AG04449 (cell line): ENCODE data around the gene COBLL1.
"Not testable (repeated sequence)": the region's sequence is repeated elsewhere in the genome, so short reads cannot be mapped to it uniquely, and the experiment has no call there.

ENCODE experiments used
- CTCF ChIA-PET: fragments of 350-600 bp; formaldehyde crosslinking; extraction: SDS; loops from one replicate; lab custom pipeline; 2021; ENCODE audit warnings: antibody characterized with exemption; lab: Yijun Ruan, JAX
- POLR2A ChIA-PET: fragments of 400-600, 350-600 bp; formaldehyde crosslinking; extraction: SDS; loops from one replicate; lab custom pipeline; 2020; ENCODE audit warnings: antibody characterized with exemption, inconsistent platforms; lab: Yijun Ruan, JAX
- DNase-seq: peaks from one replicate; pipeline ENCODE4 v3.0.0-alpha.2; 2010; ENCODE audit warnings: low read depth, low spot score
- H3K4me3 ChIP-seq: 2 replicates; pipeline ENCODE4 v1.5.1; 2011; ENCODE audit warnings: low read depth, mild to moderate bottlenecking, control low read depth, low read length
- TF ChIP-seq, protein P1 (sequence below): IDR thresholded peaks from one replicate; pipeline ENCODE4 v1.5.1; 2011; ENCODE audit warnings: mild to moderate bottlenecking, moderate library complexity, low read length, control low read depth, inconsistent platforms; ENCODE audit not compliant: insufficient read depth; ENCODE audit errors: missing control alignments

Gene COBLL1

DNA sequence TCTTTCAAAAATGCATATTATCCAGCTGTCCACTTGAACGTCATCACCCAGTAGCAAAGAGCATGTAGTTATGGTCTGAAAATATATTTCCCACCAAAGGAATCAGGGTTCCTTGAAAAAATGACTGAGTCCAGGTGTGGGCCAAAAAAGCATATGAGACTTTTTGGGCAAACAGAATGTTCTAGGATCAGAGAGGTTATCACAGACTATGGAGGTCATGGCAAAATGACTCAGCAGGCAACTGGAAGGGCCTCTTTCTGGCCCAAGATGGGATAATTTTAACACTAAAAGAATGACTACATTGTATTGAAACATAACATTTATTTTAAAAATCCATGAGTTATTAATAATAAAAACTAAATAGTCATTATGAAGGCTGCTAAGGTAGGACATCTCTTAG is 77.1 kb downstream of the COBLL1 start:
- no peak for DNase-seq
- POLR2A ChIA-PET, result no interaction called here
- CTCF ChIA-PET, result interaction anchor here (0.9 kb wide), 1 partner anchor 19 kb away, joined by 4 read pairs; no protein-coding TSS in a partner anchor
- TF ChIP-seq, protein P1, sequence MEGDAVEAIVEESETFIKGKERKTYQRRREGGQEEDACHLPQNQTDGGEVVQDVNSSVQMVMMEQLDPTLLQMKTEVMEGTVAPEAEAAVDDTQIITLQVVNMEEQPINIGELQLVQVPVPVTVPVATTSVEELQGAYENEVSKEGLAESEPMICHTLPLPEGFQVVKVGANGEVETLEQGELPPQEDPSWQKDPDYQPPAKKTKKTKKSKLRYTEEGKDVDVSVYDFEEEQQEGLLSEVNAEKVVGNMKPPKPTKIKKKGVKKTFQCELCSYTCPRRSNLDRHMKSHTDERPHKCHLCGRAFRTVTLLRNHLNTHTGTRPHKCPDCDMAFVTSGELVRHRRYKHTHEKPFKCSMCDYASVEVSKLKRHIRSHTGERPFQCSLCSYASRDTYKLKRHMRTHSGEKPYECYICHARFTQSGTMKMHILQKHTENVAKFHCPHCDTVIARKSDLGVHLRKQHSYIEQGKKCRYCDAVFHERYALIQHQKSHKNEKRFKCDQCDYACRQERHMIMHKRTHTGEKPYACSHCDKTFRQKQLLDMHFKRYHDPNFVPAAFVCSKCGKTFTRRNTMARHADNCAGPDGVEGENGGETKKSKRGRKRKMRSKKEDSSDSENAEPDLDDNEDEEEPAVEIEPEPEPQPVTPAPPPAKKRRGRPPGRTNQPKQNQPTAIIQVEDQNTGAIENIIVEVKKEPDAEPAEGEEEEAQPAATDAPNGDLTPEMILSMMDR, result no peak
- H3K4me3 ChIP-seq, result no peak overlapping the region

DNA sequence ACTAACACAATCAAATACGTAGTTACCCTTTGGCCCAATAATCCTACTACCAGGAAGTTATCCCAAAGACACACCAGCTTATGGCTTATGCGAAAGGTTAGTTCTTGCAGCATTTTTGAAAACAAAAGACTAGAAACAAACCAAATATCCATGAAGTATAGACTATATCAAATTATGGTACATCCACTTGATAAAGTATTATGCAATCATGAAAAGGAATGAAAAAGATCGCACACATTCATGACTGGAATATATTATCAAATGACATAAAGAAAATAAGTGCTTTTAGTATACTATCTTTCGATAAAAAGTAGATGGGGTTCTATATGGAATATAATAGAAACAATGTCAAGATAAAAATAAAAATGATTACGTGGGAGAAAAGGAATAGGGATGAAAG is 78.2 kb downstream of the COBLL1 start:
- CTCF ChIA-PET, result interaction anchor here (0.9 kb wide), 1 partner anchor 18 kb away, joined by 4 read pairs; no protein-coding TSS in a partner anchor
- TF ChIP-seq, protein P1, result no peak
- POLR2A ChIA-PET, result no interaction called here
- no peak overlapping the region for H3K4me3 ChIP-seq
- DNase-seq, result no peak

GRCh38 chr2:164761737-164762460 is 79.7 kb downstream of the COBLL1 start:
- TF ChIP-seq, protein P1, result no peak
- no peak for DNase-seq
- ChIA-PET POLR2A (no interaction called here), CTCF (no interaction called here)
- no peak overlapping the region for H3K4me3 ChIP-seq

DNA sequence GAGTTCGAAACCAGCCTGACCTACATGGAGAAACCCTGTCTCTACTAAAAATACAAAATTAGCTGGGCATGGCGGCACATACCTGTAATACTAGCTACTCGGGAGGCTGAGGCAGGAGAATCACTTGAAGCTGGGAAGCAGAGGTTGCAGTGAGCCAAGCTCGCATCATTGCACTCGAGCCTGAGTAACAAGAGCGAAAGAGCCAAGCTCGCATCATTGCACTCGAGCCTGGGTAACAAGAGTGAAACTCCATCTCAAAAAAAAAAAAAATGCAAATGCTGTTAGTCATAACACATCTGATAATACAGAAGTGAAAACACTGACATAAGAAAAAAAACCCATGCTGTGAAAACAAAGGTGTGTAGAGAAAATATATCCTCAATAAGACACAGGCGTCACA is 80.4 kb downstream of the COBLL1 start:
- DNase-seq, H3K4me3 ChIP-seq, POLR2A ChIA-PET: not testable (repeated sequence)
- CTCF ChIA-PET, result interaction anchor here (1.1 kb wide), 1 partner anchor 23 kb away, joined by 3 read pairs; no protein-coding TSS in a partner anchor

DNA sequence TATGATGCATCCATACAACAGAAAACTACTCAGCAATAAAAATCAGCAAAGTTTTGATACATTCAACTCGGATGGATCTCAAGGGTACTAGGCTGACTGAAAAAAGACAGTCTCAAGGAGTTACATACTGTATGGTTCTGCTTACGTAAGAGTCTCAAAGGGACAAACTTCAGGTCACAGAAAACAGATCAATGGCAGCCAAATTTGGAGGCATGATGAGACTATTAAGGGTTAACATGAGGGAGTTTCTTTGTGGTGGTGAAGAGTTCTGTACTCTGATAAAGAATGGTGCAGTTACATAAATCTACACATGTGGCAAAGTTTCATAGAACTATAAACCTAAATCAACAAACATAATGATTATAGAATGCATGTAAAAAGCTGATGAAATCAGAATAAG is 81.4 kb downstream of the COBLL1 start:
- DNase-seq, result no peak
- POLR2A ChIA-PET, result no interaction called here
- CTCF ChIA-PET, result interaction anchor here (1.1 kb wide), 1 partner anchor 22 kb away, joined by 3 read pairs; no protein-coding TSS in a partner anchor
- TF ChIP-seq, protein P1, result no peak
- H3K4me3 ChIP-seq, result no peak overlapping the region

DNA sequence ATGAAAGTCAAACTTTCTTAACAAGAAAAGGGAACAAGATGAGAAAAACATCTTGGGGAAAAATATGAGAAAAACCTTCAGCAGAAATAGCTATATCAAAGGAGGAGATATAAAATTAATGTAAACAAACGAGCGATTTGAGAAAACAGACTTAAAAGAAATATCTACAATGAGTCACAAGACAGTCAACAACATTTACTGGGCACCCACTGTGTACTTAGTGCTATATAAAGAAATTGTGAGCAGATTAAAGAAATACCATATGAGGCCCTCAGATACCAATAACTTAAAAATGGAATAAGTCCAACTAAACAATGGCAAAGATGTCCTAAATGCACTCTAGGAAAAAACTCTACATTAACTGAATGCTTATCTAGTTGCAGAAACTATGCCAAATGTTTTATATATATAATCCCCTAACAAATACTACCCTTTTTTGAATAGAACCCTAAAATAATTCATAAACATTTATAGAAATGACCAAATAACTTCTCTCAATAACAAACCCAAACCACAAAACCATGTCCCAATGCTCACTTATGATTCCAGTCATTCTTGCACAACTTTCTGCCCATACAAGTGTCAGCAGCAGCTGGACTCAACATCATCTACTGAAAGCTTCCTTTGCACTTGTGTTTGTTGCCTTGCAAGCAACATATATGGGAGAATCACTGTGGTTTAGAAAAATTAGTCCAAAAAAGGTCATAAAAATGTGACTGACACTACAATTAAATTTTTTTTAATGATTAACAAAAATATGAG is 83.5 kb downstream of the COBLL1 start:
- no peak overlapping the region for H3K4me3 ChIP-seq
- POLR2A ChIA-PET, result no interaction called here
- TF ChIP-seq, protein P1, result no peak
- CTCF ChIA-PET, result interaction anchor here (1.2 kb wide), 1 partner anchor 84 kb away, joined by 3 read pairs; no protein-coding TSS in a partner anchor
- DNase-seq, result no peak
